Stimulated activated CD4-positive, alpha-beta T cell treated with anti-CD3 and anti-CD28 coated beads, Interleukin-2, amount 100 ng/mL, for 24 hours (primary cell): ENCODE data around the gene S1PR2.
"Not testable (repeated sequence)": the region's sequence is repeated elsewhere in the genome, so short reads cannot be mapped to it uniquely, and the experiment has no call there.

Experiments
- DNase-seq, 2 donors: peaks; one replicate each; pipeline ENCODE4 v3.0.0-alpha.2; 2020

S1PR2 gene

GRCh38 chr19:10252707-10253106 lies 21.6 kb upstream of the S1PR2 start:
- no peak for DNase-seq

GRCh38 chr19:10251792-10252694 lies 20.9 kb upstream of the S1PR2 start, which contains the start of gene MRPL4:
Gene MRPL4, plus strand, starts transcription at chr19:10252214. Its CDS starts 40 bp downstream, at chr19:10252254.
- peak; percentile 95 to 96 for DNase-seq

GRCh38 chr19:10246511-10246910 lies 15.4 kb upstream of the S1PR2 start:
- DNase-seq = no peak

- DNase-seq = no peak
Observed at GRCh38 chr19:10245189-10245939, 14.2 kb upstream of the S1PR2 start.

GRCh38 chr19:10243606-10244005 lies 12.5 kb upstream of the S1PR2 start:
- no peak for DNase-seq

- not testable (repeated sequence) for DNase-seq
Observed at GRCh38 chr19:10241826-10242449, 10.8 kb upstream of the S1PR2 start.

- DNase-seq = no peak
Observed at GRCh38 chr19:10238172-10238783, 7.1 kb upstream of the S1PR2 start.

- no peak for DNase-seq
Observed at GRCh38 chr19:10237702-10238101, 6.6 kb upstream of the S1PR2 start.

GRCh38 chr19:10235409-10235808 lies 4.3 kb upstream of the S1PR2 start:
- DNase-seq = not testable (repeated sequence)

GRCh38 chr19:10235003-10235402 lies 3.9 kb upstream of the S1PR2 start:
- no peak for DNase-seq

GRCh38 chr19:10233946-10234345 lies 2.8 kb upstream of the S1PR2 start:
- no peak for DNase-seq

GRCh38 chr19:10231612-10232228 lies 589 bp upstream of the S1PR2 start:
- DNase-seq = no peak

GRCh38 chr19:10230173-10230860 lies 814 bp downstream of the S1PR2 start:
- DNase-seq = peak; percentile 60 to 75

GRCh38 chr19:10228920-10229319 lies 2.2 kb downstream of the S1PR2 start:
- peak; percentile 32 to 41 for DNase-seq

GRCh38 chr19:10228393-10228792 lies 2.7 kb downstream of the S1PR2 start:
- DNase-seq = no peak

GRCh38 chr19:10227026-10227971 lies 3.8 kb downstream of the S1PR2 start:
- DNase-seq = no peak

- DNase-seq = no peak
Observed at GRCh38 chr19:10226376-10227025, 4.6 kb downstream of the S1PR2 start.

- DNase-seq = no peak
Observed at GRCh38 chr19:10226021-10226375, 5.1 kb downstream of the S1PR2 start.

GRCh38 chr19:10224337-10224736 lies 6.8 kb downstream of the S1PR2 start:
- no peak for DNase-seq
